ENCODE measurements around the gene SIGLEC10.
A peak's percentile ranks its signal among the peaks of the same experiment; 100 is the strongest.
"Not testable (repeated sequence)": the region's sequence is repeated elsewhere in the genome, so short reads cannot be mapped to it uniquely, and the experiment has no call there.

SIGLEC10 gene

GRCh38 chr19:51434456-51434855 lies 17.0 kb upstream of the SIGLEC10 start:
- DNase-seq = no peak

GRCh38 chr19:51433043-51433442 lies 15.6 kb upstream of the SIGLEC10 start:
- DNase-seq = no peak

- no peak for DNase-seq
Observed at GRCh38 chr19:51431124-51431523, 13.7 kb upstream of the SIGLEC10 start.

GRCh38 chr19:51430221-51430620 lies 12.8 kb upstream of the SIGLEC10 start:
- no peak for DNase-seq

GRCh38 chr19:51427201-51427600 lies 9.8 kb upstream of the SIGLEC10 start:
- DNase-seq = no peak

GRCh38 chr19:51422053-51422448 lies 4.6 kb upstream of the SIGLEC10 start:
- peak; percentile 31 for DNase-seq

- no peak for DNase-seq
Observed at GRCh38 chr19:51421229-51422052, 4.0 kb upstream of the SIGLEC10 start.

GRCh38 chr19:51420511-51420910 lies 3.1 kb upstream of the SIGLEC10 start:
- DNase-seq = not testable (repeated sequence)

- no peak for DNase-seq
Observed at GRCh38 chr19:51418707-51419106, 1.3 kb upstream of the SIGLEC10 start.

- DNase-seq = no peak
Observed at GRCh38 chr19:51417810-51418157, 342 bp upstream of the SIGLEC10 start.

GRCh38 chr19:51416422-51416821 lies 1.0 kb downstream of the SIGLEC10 start:
- DNase-seq = not testable (repeated sequence)

GRCh38 chr19:51415187-51415586 lies 2.3 kb downstream of the SIGLEC10 start:
- DNase-seq = no peak

- DNase-seq = no peak
Observed at GRCh38 chr19:51410950-51411748, 6.3 kb downstream of the SIGLEC10 start.

- no peak for DNase-seq
Observed at GRCh38 chr19:51407511-51408131, 9.8 kb downstream of the SIGLEC10 start.

GRCh38 chr19:51402117-51402516 lies 15.3 kb downstream of the SIGLEC10 start:
- DNase-seq = no peak

- not testable (repeated sequence) for DNase-seq
Observed at GRCh38 chr19:51399936-51400335, 17.5 kb downstream of the SIGLEC10 start.

- DNase-seq = no peak
Observed at GRCh38 chr19:51399231-51399630, 18.2 kb downstream of the SIGLEC10 start.

GRCh38 chr19:51398096-51398704 lies 19.2 kb downstream of the SIGLEC10 start:
- DNase-seq = peak; percentile 1

- DNase-seq = not testable (repeated sequence)
Observed at GRCh38 chr19:51397453-51397852, 20.0 kb downstream of the SIGLEC10 start.

GRCh38 chr19:51396175-51396574 lies 21.3 kb downstream of the SIGLEC10 start:
- no peak for DNase-seq

GRCh38 chr19:51394050-51394836 lies 23.2 kb downstream of the SIGLEC10 start:
- DNase-seq = peak; percentile 92

- DNase-seq = no peak
Observed at GRCh38 chr19:51392701-51393100, 24.7 kb downstream of the SIGLEC10 start.

Data from NCI-H774 (cell line).